Naive thymus-derived CD4-positive, alpha-beta T cell (primary cell): ENCODE results near the gene HM13. TPM values are rescaled to one million over a fixed set of nuclear protein-coding genes. Genes with fewer than 3 reads are reported as not detected.

Source experiments
- ATAC-seq: fragments of 150-1000 bp; cut with Tn5 transposase; 2 replicates; pipeline ENCODE4 v1.10.0; 2021; ENCODE audit warnings: mild to moderate bottlenecking, moderate library complexity
- CTCF ChIA-PET: fragments of 350-600 bp; sonication (Branson Sonifier 250); formaldehyde crosslinking; loops from one replicate; lab custom pipeline; 2021; ENCODE audit warnings: antibody characterized with exemption; lab: Charles Lee
- POLR2A ChIA-PET: fragments of 350-600 bp; sonication (Branson Sonifier 250); formaldehyde crosslinking; loops from one replicate; lab custom pipeline; 2021; ENCODE audit warnings: antibody characterized with exemption, inconsistent platforms; lab: Charles Lee
- DNase-seq, 9 donors: peaks; one replicate each; pipeline versions ENCODE4 v3.0.0 to v3.0.0-alpha.2; 2020 to 2022; ENCODE audit warnings: mixed read lengths in 1 of 9
- H3K27ac ChIP-seq: one replicate; pipeline ENCODE4 v1.7.0; 2013; ENCODE audit warnings: mild to moderate bottlenecking, low read depth, low read length, moderate library complexity
- H3K27me3 ChIP-seq, 2 donors: one replicate each; pipeline ENCODE4 v1.7.0; 2013; ENCODE audit warnings: low read length in 2 of 2, mild to moderate bottlenecking in 2 of 2, moderate library complexity in 2 of 2; ENCODE audit not compliant: control insufficient read depth in 2 of 2, insufficient read depth in 2 of 2
- H3K36me3 ChIP-seq, 3 experiments: 1 replicate in 2 of 3; 2 replicates in 1 of 3; pipeline ENCODE4 v1.7.0; 2013; ENCODE audit warnings: low read length in 3 of 3, mild to moderate bottlenecking in 3 of 3, moderate library complexity in 1 of 3; ENCODE audit not compliant: insufficient read depth in 3 of 3, control insufficient read depth in 2 of 3
- H3K4me1 ChIP-seq, 2 donors: one replicate each; pipeline ENCODE4 v1.7.0; 2013; ENCODE audit warnings: low read length in 2 of 2, mild to moderate bottlenecking in 2 of 2, moderate library complexity in 1 of 2; ENCODE audit not compliant: control insufficient read depth in 2 of 2, insufficient read depth in 2 of 2
- H3K4me3 ChIP-seq: 2 replicates; pipeline ENCODE4 v1.7.0; 2013; ENCODE audit warnings: mild to moderate bottlenecking, low read length
- H3K9me3 ChIP-seq, 3 experiments: 1 replicate in 2 of 3; 2 replicates in 1 of 3; pipeline ENCODE4 v1.7.0; 2013; ENCODE audit warnings: low read length in 3 of 3; ENCODE audit not compliant: control insufficient read depth in 2 of 3
- H3K27ac Mint-ChIP-seq, 9 donors: one replicate each; pipeline ENCODE4 v1.8.0; 2020 to 2022; ENCODE audit warnings: mixed read lengths in 9 of 9, mild to moderate bottlenecking in 8 of 9, moderate library complexity in 5 of 9, inconsistent platforms in 2 of 9
- H3K27me3 Mint-ChIP-seq, 5 donors: one replicate each; pipeline ENCODE4 v1.8.0; 2021 to 2022; ENCODE audit warnings: mixed read lengths in 5 of 5, mild to moderate bottlenecking in 1 of 5
- H3K36me3 Mint-ChIP-seq, 5 donors: one replicate each; pipeline ENCODE4 v1.8.0; 2020 to 2022; ENCODE audit warnings: mixed read lengths in 5 of 5, mild to moderate bottlenecking in 3 of 5, inconsistent platforms in 1 of 5
- H3K4me1 Mint-ChIP-seq, 7 donors: one replicate each; pipeline ENCODE4 v1.8.0; 2020 to 2022; ENCODE audit warnings: mixed read lengths in 7 of 7, mild to moderate bottlenecking in 3 of 7, inconsistent platforms in 1 of 7
- H3K4me3 Mint-ChIP-seq, 10 donors: one replicate each; pipeline ENCODE4 v1.8.0; 2020 to 2022; ENCODE audit warnings: mild to moderate bottlenecking in 10 of 10, mixed read lengths in 10 of 10, moderate library complexity in 6 of 10, inconsistent platforms in 2 of 10
- H3K9me3 Mint-ChIP-seq, 11 donors: one replicate each; pipeline ENCODE4 v1.8.0; 2020 to 2022; ENCODE audit warnings: mixed read lengths in 11 of 11, mild to moderate bottlenecking in 4 of 11, inconsistent platforms in 1 of 11, moderate library complexity in 1 of 11
- intact Hi-C, 2 donors: fragments of 100-400 bp; cut with micrococcal nuclease; formaldehyde crosslinking; loops; one replicate each; pipeline ENCODE4 v1.15.1; 2023
- polyA plus RNA-seq, 2 donors: library from polyadenylated mRNA; unstranded; fragments of 300-500 nt; fragmentation: Illumina TruSeq; gene quantifications; one replicate each; pipeline ENCODE4 v1.2.3, GENCODE V29; 2021
- total RNA-seq, 6 experiments: library from RNA in 5 of 6; stranded (reverse) in 5 of 6; gene quantifications; 1 replicate in 5 of 6; 2 replicates in 1 of 6; pipeline ENCODE4 v1.2.3 and lab custom pipeline; 2021 to 2026

HM13 gene
- total and polyA plus RNA-seq, 7 experiments from 2014 or later = 102 to 197 (median 133) TPM

GRCh38 chr20:31587545-31588389 is 73.5 kb downstream of the HM13 start:
- no peaks in the 10 kb centered on the region for H3K36me3 ChIP-seq
- ChIA-PET POLR2A (interaction anchor here (0.6 kb wide), 1 partner anchor 12 kb away, joined by 3 read pairs; no protein-coding TSS in a partner anchor), CTCF (interaction anchor here (1.1 to 1.8 kb wide), 3 partner anchors 14 to 25 kb away, joined by 4 to 5 read pairs (median 4); no protein-coding TSS in a partner anchor)
- peaks cover 5 to 8% (median 6%) of the 10 kb centered on the region in 7 donors for H3K4me1 Mint-ChIP-seq
- H3K27me3 Mint-ChIP-seq = peaks cover 12 to 37% (median 22%) of the 10 kb centered on the region in 5 donors
- H3K27ac ChIP-seq = no peak overlapping the region
- peaks cover 0 to 6% of the 10 kb centered on the region in 2 donors for H3K4me1 ChIP-seq
- H3K27me3 ChIP-seq = peaks cover 4 to 6% of the 10 kb centered on the region in 2 donors
- no peaks in the 10 kb centered on the region for H3K9me3 ChIP-seq
- ATAC-seq (peak; percentile 56), DNase-seq (peak in 1 of 9 donors; percentile 52)
- intact Hi-C loops = loop anchor here in 1 of 2 donors (2.0 kb wide), 1 partner anchor 15 kb away; no protein-coding TSS in a partner anchor
- H3K9me3 Mint-ChIP-seq = peaks cover 0 to 1% (median 0%) of the 10 kb centered on the region in 11 donors
- peak overlapping the region; percentile 74 to 95 (median 84) for H3K4me3 Mint-ChIP-seq
- peak overlapping the region in 1 of 9 donors; percentile 78 for H3K27ac Mint-ChIP-seq
- peaks cover 0 to 3% (median 0%) of the 10 kb centered on the region in 5 donors for H3K36me3 Mint-ChIP-seq
- H3K4me3 ChIP-seq = peak overlapping the region; percentile 9

GRCh38 chr20:31590717-31591225 is 76.5 kb downstream of the HM13 start:
- POLR2A ChIA-PET = interaction anchor here (0.7 kb wide), 1 partner anchor 175 kb away, joined by 4 read pairs; no protein-coding TSS in a partner anchor
- peaks cover 5 to 10% (median 7%) of the 10 kb centered on the region in 7 donors for H3K4me1 Mint-ChIP-seq

GRCh38 chr20:31593221-31594001 is 79.2 kb downstream of the HM13 start:
- no peaks in the 10 kb centered on the region for H3K9me3 Mint-ChIP-seq
- POLR2A ChIA-PET = no interaction called here

More at GRCh38 chr20:31590717-31591225, 76.5 kb downstream of the HM13 start:
- H3K4me1 ChIP-seq = peaks cover 0 to 6% of the 10 kb centered on the region in 2 donors
- H3K27ac ChIP-seq = no peak overlapping the region
- H3K27ac Mint-ChIP-seq = no peak overlapping the region
- intact Hi-C loops = no loop called here
- H3K9me3 ChIP-seq = no peaks in the 10 kb centered on the region
- peaks cover 4 to 6% of the 10 kb centered on the region in 2 donors for H3K27me3 ChIP-seq
- no peaks in the 10 kb centered on the region for H3K36me3 ChIP-seq
- CTCF ChIA-PET = interaction anchor here (1.8 kb wide), 1 partner anchor 21 kb away, joined by 8 read pairs; no protein-coding TSS in a partner anchor
- ATAC-seq (no peak), DNase-seq (no peak)
- H3K4me3 ChIP-seq = no peak overlapping the region
- H3K9me3 Mint-ChIP-seq = peaks cover 0 to 1% (median 0%) of the 10 kb centered on the region in 11 donors
- peaks cover 12 to 32% (median 22%) of the 10 kb centered on the region in 5 donors for H3K27me3 Mint-ChIP-seq
- no peak overlapping the region for H3K4me3 Mint-ChIP-seq
- H3K36me3 Mint-ChIP-seq = peaks cover 0 to 3% (median 0%) of the 10 kb centered on the region in 5 donors

GRCh38 chr20:31594002-31594557 is 79.8 kb downstream of the HM13 start:
- H3K27ac Mint-ChIP-seq = no peak overlapping the region

More at GRCh38 chr20:31593221-31594001, 79.2 kb downstream of the HM13 start:
- Histone ChIP-seq H3K4me1 (no peaks in the 10 kb centered on the region), H3K27ac (no peak overlapping the region), H3K27me3 (peaks cover 0 to under 1% of the 10 kb centered on the region in 2 donors), H3K4me3 (no peak overlapping the region), H3K9me3 (no peaks in the 10 kb centered on the region), H3K36me3 (no peaks in the 10 kb centered on the region)
- CTCF ChIA-PET = interaction anchor here (1.1 kb wide), 1 partner anchor 19 kb away, joined by 3 read pairs; no protein-coding TSS in a partner anchor
- intact Hi-C loops = no loop called here
- DNase-seq (no peak), ATAC-seq (peak; percentile 45)
- no peaks in the 10 kb centered on the region for H3K36me3 Mint-ChIP-seq
- no peak overlapping the region for H3K27ac Mint-ChIP-seq
- H3K4me1 Mint-ChIP-seq = peaks cover 0 to 6% (median under 1%) of the 10 kb centered on the region in 7 donors
- H3K4me3 Mint-ChIP-seq = no peak overlapping the region
- H3K27me3 Mint-ChIP-seq = peaks cover 6 to 20% (median 7%) of the 10 kb centered on the region in 5 donors

GRCh38 chr20:31594558-31595379 is 80.5 kb downstream of the HM13 start:
- Histone ChIP-seq H3K4me1 (no peaks in the 10 kb centered on the region), H3K27ac (no peak overlapping the region), H3K9me3 (no peaks in the 10 kb centered on the region), H3K36me3 (no peaks in the 10 kb centered on the region), H3K27me3 (no peaks in the 10 kb centered on the region), H3K4me3 (no peak overlapping the region)
- ATAC-seq (no peak), DNase-seq (no peak)
- ChIA-PET POLR2A (no interaction called here), CTCF (no interaction called here)
- Mint-ChIP-seq H3K27ac (no peak overlapping the region), H3K36me3 (no peaks in the 10 kb centered on the region), H3K27me3 (peaks cover 0 to 8% (median 0%) of the 10 kb centered on the region in 5 donors), H3K9me3 (no peaks in the 10 kb centered on the region), H3K4me3 (no peak overlapping the region), H3K4me1 (peaks cover 0 to 4% (median 0%) of the 10 kb centered on the region in 7 donors)
- intact Hi-C loops = no loop called here

More at GRCh38 chr20:31594002-31594557, 79.8 kb downstream of the HM13 start:
- Histone ChIP-seq H3K4me3 (no peak overlapping the region), H3K27ac (no peak overlapping the region), H3K36me3 (no peaks in the 10 kb centered on the region), H3K27me3 (no peaks in the 10 kb centered on the region), H3K4me1 (no peaks in the 10 kb centered on the region), H3K9me3 (no peaks in the 10 kb centered on the region)
- intact Hi-C loops = no loop called here
- peaks cover 0 to 13% (median 0%) of the 10 kb centered on the region in 5 donors for H3K27me3 Mint-ChIP-seq
- H3K4me3 Mint-ChIP-seq = no peak overlapping the region
- POLR2A ChIA-PET = no interaction called here
- ATAC-seq = no peak
- H3K36me3 Mint-ChIP-seq = no peaks in the 10 kb centered on the region
- CTCF ChIA-PET = no interaction called here
- DNase-seq = no peak
- H3K4me1 Mint-ChIP-seq = peaks cover 0 to 4% (median 0%) of the 10 kb centered on the region in 7 donors
- H3K9me3 Mint-ChIP-seq = no peaks in the 10 kb centered on the region
